GM12801 (cell line): ENCODE data around the gene KRTAP10-7.

Source experiments
- CTCF ChIP-seq: IDR thresholded peaks from one replicate; pipeline ENCODE4 v1.5.1; 2011; ENCODE audit warnings: control low read depth; ENCODE audit not compliant: insufficient read length; ENCODE audit errors: extremely low read depth

The KRTAP10-7 gene

GRCh38 chr21:44648557-44649311 lies 48.3 kb downstream of the KRTAP10-7 start:
- TF ChIP-seq CTCF, result no peak

GRCh38 chr21:44649521-44650100 lies 49.2 kb downstream of the KRTAP10-7 start:
- no peak for TF ChIP-seq CTCF

GRCh38 chr21:44650265-44650972 lies 50.0 kb downstream of the KRTAP10-7 start:
- TF ChIP-seq CTCF, result no peak

- TF ChIP-seq CTCF, result no peak
These were observed 50.7 kb downstream of the KRTAP10-7 start for GRCh38 chr21:44650973-44651675.
